Stimulated activated memory B cell treated with anti-CD40 and anti-IgM and Interleukin-4, amounts not matched to agents 10 μg/mL and 1 μg/mL and 100 μg/mL, for 72 hours (primary cell): ENCODE measurements around the gene ARID4B.
A peak's percentile ranks its signal among the peaks of the same experiment; 100 is the strongest.
"Not testable (repeated sequence)": the region's sequence is repeated elsewhere in the genome, so short reads cannot be mapped to it uniquely, and the experiment has no call there.

Experiments
- ATAC-seq: fragments of 150-1000 bp; cut with Tn5 transposase; 2 replicates; pipeline ENCODE4 v1.10.0; 2021
- H3K27ac Mint-ChIP-seq: one replicate; pipeline ENCODE4 v1.8.0; 2022; ENCODE audit warnings: mild to moderate bottlenecking, mixed read lengths
- H3K27me3 Mint-ChIP-seq: one replicate; pipeline ENCODE4 v1.8.0; 2022; ENCODE audit warnings: mixed read lengths
- H3K36me3 Mint-ChIP-seq: one replicate; pipeline ENCODE4 v1.8.0; 2022; ENCODE audit warnings: mixed read lengths
- H3K4me1 Mint-ChIP-seq: one replicate; pipeline ENCODE4 v1.8.0; 2022; ENCODE audit warnings: mixed read lengths
- H3K4me3 Mint-ChIP-seq: one replicate; pipeline ENCODE4 v1.8.0; 2022; ENCODE audit warnings: mild to moderate bottlenecking, moderate library complexity, mixed read lengths
- H3K9me3 Mint-ChIP-seq: one replicate; pipeline ENCODE4 v1.8.0; 2022; ENCODE audit warnings: mixed read lengths

ARID4B gene

GRCh38 chr1:235161685-235162327 lies 166.2 kb downstream of the ARID4B start:
- Mint-ChIP-seq H3K27me3 (no peaks in the 10 kb centered on the region), H3K36me3 (peaks cover 8% of the 10 kb centered on the region), H3K9me3 (no peaks in the 10 kb centered on the region), H3K27ac (peak overlapping the region; percentile 96), H3K4me3 (peak overlapping the region; percentile 87), H3K4me1 (peaks cover 19% of the 10 kb centered on the region)
- ATAC-seq = no peak

GRCh38 chr1:235160957-235161684 lies 166.9 kb downstream of the ARID4B start, which contains the start of gene RBM34:
Gene RBM34 (minus strand): TSS chr1:235161250. CDS start chr1:235161226, 24 bp downstream.
- peaks cover 19% of the 10 kb centered on the region for H3K4me1 Mint-ChIP-seq
- H3K27me3 Mint-ChIP-seq = no peaks in the 10 kb centered on the region
- H3K36me3 Mint-ChIP-seq = peaks cover 8% of the 10 kb centered on the region

GRCh38 chr1:235160383-235160956 lies 167.5 kb downstream of the ARID4B start:
- Mint-ChIP-seq H3K4me3 (peak overlapping the region; percentile 87), H3K4me1 (peaks cover 19% of the 10 kb centered on the region), H3K9me3 (no peaks in the 10 kb centered on the region), H3K27me3 (no peaks in the 10 kb centered on the region), H3K36me3 (peaks cover 8% of the 10 kb centered on the region), H3K27ac (peak overlapping the region; percentile 96)
- ATAC-seq = peak; percentile 75

More at GRCh38 chr1:235160957-235161684, 166.9 kb downstream of the ARID4B start, which contains the start of gene RBM34:
- H3K27ac Mint-ChIP-seq = peak within 1 kb of the TSS; percentile 96
- ATAC-seq = peak; percentile 97
- no peaks in the 10 kb centered on the region for H3K9me3 Mint-ChIP-seq
- peak within 1 kb of the TSS; percentile 87 for H3K4me3 Mint-ChIP-seq

GRCh38 chr1:235159930-235160329 lies 168.0 kb downstream of the ARID4B start:
- peak overlapping the region; percentile 87 for H3K4me3 Mint-ChIP-seq
- H3K36me3 Mint-ChIP-seq, H3K27me3 Mint-ChIP-seq, H3K9me3 Mint-ChIP-seq, ATAC-seq: not testable (repeated sequence)
- peaks cover 19% of the 10 kb centered on the region for H3K4me1 Mint-ChIP-seq
- H3K27ac Mint-ChIP-seq = peak overlapping the region; percentile 96

GRCh38 chr1:235159284-235159683 lies 168.7 kb downstream of the ARID4B start:
- H3K4me3 Mint-ChIP-seq = peak overlapping the region; percentile 87
- H3K9me3 Mint-ChIP-seq, H3K36me3 Mint-ChIP-seq, H3K27ac Mint-ChIP-seq, H3K27me3 Mint-ChIP-seq, ATAC-seq: not testable (repeated sequence)
- H3K4me1 Mint-ChIP-seq = peaks cover 19% of the 10 kb centered on the region

- peaks cover 19% of the 10 kb centered on the region for H3K4me1 Mint-ChIP-seq
These were observed 169.3 kb downstream of the ARID4B start for GRCh38 chr1:235158680-235159079.

GRCh38 chr1:235157150-235157549 lies 170.8 kb downstream of the ARID4B start:
- Mint-ChIP-seq H3K4me3 (no peak overlapping the region), H3K4me1 (peaks cover 19% of the 10 kb centered on the region), H3K27me3 (no peaks in the 10 kb centered on the region), H3K9me3 (no peaks in the 10 kb centered on the region), H3K36me3 (peaks cover 17% of the 10 kb centered on the region), H3K27ac (no peak overlapping the region)
- no peak for ATAC-seq

More at GRCh38 chr1:235158680-235159079, 169.3 kb downstream of the ARID4B start:
- no peaks in the 10 kb centered on the region for H3K27me3 Mint-ChIP-seq
- H3K36me3 Mint-ChIP-seq = peaks cover 13% of the 10 kb centered on the region
- no peak for ATAC-seq
- H3K4me3 Mint-ChIP-seq = no peak overlapping the region
- H3K9me3 Mint-ChIP-seq = no peaks in the 10 kb centered on the region
- H3K27ac Mint-ChIP-seq = no peak overlapping the region

GRCh38 chr1:235156740-235157139 lies 171.2 kb downstream of the ARID4B start:
- Mint-ChIP-seq H3K4me3 (no peak overlapping the region), H3K27me3 (no peaks in the 10 kb centered on the region), H3K27ac (no peak overlapping the region), H3K9me3 (no peaks in the 10 kb centered on the region), H3K4me1 (peaks cover 16% of the 10 kb centered on the region), H3K36me3 (peaks cover 17% of the 10 kb centered on the region)
- no peak for ATAC-seq

- H3K36me3 Mint-ChIP-seq = peaks cover 20% of the 10 kb centered on the region
- H3K27me3 Mint-ChIP-seq = no peaks in the 10 kb centered on the region
- H3K9me3 Mint-ChIP-seq = no peaks in the 10 kb centered on the region
- no peak overlapping the region for H3K4me3 Mint-ChIP-seq
- H3K27ac Mint-ChIP-seq = no peak overlapping the region
- H3K4me1 Mint-ChIP-seq = peaks cover 16% of the 10 kb centered on the region
- no peak for ATAC-seq
These were observed 171.7 kb downstream of the ARID4B start for GRCh38 chr1:235156265-235156664.

GRCh38 chr1:235152235-235152634 lies 175.7 kb downstream of the ARID4B start:
- no peak overlapping the region for H3K4me3 Mint-ChIP-seq
- ATAC-seq = no peak
- H3K36me3 Mint-ChIP-seq = peaks cover 34% of the 10 kb centered on the region
- H3K27me3 Mint-ChIP-seq = no peaks in the 10 kb centered on the region
- H3K27ac Mint-ChIP-seq = no peak overlapping the region
- H3K4me1 Mint-ChIP-seq = peaks cover 15% of the 10 kb centered on the region
- no peaks in the 10 kb centered on the region for H3K9me3 Mint-ChIP-seq

- ATAC-seq = no peak
- Mint-ChIP-seq H3K27me3 (no peaks in the 10 kb centered on the region), H3K27ac (peak overlapping the region; percentile 15), H3K4me3 (no peak overlapping the region), H3K4me1 (peaks cover 18% of the 10 kb centered on the region), H3K36me3 (peaks cover 38% of the 10 kb centered on the region), H3K9me3 (no peaks in the 10 kb centered on the region)
These were observed 176.9 kb downstream of the ARID4B start for GRCh38 chr1:235151033-235151432.

- Mint-ChIP-seq H3K27ac (peak overlapping the region; percentile 15), H3K9me3 (no peaks in the 10 kb centered on the region), H3K4me3 (no peak overlapping the region), H3K36me3 (peaks cover 42% of the 10 kb centered on the region), H3K4me1 (peaks cover 29% of the 10 kb centered on the region), H3K27me3 (no peaks in the 10 kb centered on the region)
- no peak for ATAC-seq
These were observed 178.2 kb downstream of the ARID4B start for GRCh38 chr1:235149824-235150223.

- H3K4me1 Mint-ChIP-seq = peaks cover 29% of the 10 kb centered on the region
- H3K9me3 Mint-ChIP-seq = no peaks in the 10 kb centered on the region
- H3K27ac Mint-ChIP-seq = no peak overlapping the region
- ATAC-seq = no peak
- H3K27me3 Mint-ChIP-seq = no peaks in the 10 kb centered on the region
- H3K4me3 Mint-ChIP-seq = no peak overlapping the region
- H3K36me3 Mint-ChIP-seq = peaks cover 27% of the 10 kb centered on the region
These were observed 180.7 kb downstream of the ARID4B start for GRCh38 chr1:235147269-235147668.

- Mint-ChIP-seq H3K4me3 (no peak overlapping the region), H3K9me3 (no peaks in the 10 kb centered on the region), H3K27ac (no peak overlapping the region), H3K4me1 (peaks cover 20% of the 10 kb centered on the region), H3K27me3 (no peaks in the 10 kb centered on the region), H3K36me3 (peaks cover 28% of the 10 kb centered on the region)
- ATAC-seq = no peak
These were observed 182.3 kb downstream of the ARID4B start for GRCh38 chr1:235145639-235146038.

- H3K4me1 Mint-ChIP-seq = peaks cover 27% of the 10 kb centered on the region
- no peaks in the 10 kb centered on the region for H3K9me3 Mint-ChIP-seq
- ATAC-seq = no peak
- H3K4me3 Mint-ChIP-seq = no peak overlapping the region
- H3K36me3 Mint-ChIP-seq = peaks cover 43% of the 10 kb centered on the region
- no peak overlapping the region for H3K27ac Mint-ChIP-seq
- no peaks in the 10 kb centered on the region for H3K27me3 Mint-ChIP-seq
These were observed 185.0 kb downstream of the ARID4B start for GRCh38 chr1:235142991-235143390.
